SU-DHL-6 (cell line): ENCODE data around the gene PRR5.

Experiments
- EZH2phosphoT487 ChIP-seq: fragments of 200-600 bp; sonication (generic), shearing (Covaris generic); conservative IDR thresholded peaks from 2 replicates; pipeline ENCODE4 v1.6.1; 2018; ENCODE audit warnings: mild to moderate bottlenecking, antibody characterized with exemption, low read length, moderate library complexity, mixed read lengths
- TF ChIP-seq, protein P1 (sequence below): fragments of 200-600 bp; sonication (generic); IDR thresholded peaks from one replicate; pipeline ENCODE4 v1.5.1; 2017; ENCODE audit warnings: antibody characterized with exemption, mild to moderate bottlenecking, low read length, moderate library complexity; ENCODE audit not compliant: insufficient read depth, poor library complexity, severe bottlenecking

DNA sequence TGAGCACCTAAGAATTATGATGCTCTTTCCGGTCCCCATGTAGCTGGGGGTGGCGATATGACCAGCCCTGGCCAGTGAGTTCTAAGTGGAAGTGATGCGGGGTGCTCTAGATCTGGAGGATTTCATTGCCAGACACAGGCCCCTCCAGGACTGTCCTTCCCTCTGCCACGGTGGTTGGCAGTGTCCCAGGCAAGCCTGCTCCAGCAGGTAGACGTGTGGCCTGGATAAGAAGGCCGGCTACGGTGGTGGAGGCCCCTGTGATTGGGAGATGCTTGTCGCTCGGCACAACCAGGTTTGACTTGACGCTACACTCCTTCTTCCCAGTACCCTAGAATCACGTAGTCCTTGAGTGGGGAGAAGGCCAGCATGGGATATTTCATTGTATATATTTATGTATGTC, 41.2 kb downstream of the PRR5 start:
- TF ChIP-seq, protein P1, sequence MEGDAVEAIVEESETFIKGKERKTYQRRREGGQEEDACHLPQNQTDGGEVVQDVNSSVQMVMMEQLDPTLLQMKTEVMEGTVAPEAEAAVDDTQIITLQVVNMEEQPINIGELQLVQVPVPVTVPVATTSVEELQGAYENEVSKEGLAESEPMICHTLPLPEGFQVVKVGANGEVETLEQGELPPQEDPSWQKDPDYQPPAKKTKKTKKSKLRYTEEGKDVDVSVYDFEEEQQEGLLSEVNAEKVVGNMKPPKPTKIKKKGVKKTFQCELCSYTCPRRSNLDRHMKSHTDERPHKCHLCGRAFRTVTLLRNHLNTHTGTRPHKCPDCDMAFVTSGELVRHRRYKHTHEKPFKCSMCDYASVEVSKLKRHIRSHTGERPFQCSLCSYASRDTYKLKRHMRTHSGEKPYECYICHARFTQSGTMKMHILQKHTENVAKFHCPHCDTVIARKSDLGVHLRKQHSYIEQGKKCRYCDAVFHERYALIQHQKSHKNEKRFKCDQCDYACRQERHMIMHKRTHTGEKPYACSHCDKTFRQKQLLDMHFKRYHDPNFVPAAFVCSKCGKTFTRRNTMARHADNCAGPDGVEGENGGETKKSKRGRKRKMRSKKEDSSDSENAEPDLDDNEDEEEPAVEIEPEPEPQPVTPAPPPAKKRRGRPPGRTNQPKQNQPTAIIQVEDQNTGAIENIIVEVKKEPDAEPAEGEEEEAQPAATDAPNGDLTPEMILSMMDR, result no peak
- no peak for TF ChIP-seq EZH2phosphoT487
